Activated T-cell treated with anti-CD3 and anti-CD28 coated beads, Interleukin-2, amount 50 U/mL, for 72 hours (primary cell): Measurements from ENCODE around the gene CCDC170. TPM values are rescaled to one million over a fixed set of nuclear protein-coding genes. Genes with fewer than 3 reads are reported as not detected.
"Not testable (repeated sequence)": the region's sequence is repeated elsewhere in the genome, so short reads cannot be mapped to it uniquely, and the experiment has no call there.

ENCODE experiments used
- ATAC-seq, 2 donors: fragments of 150-1000 bp; cut with Tn5 transposase; replicated peaks in 1 of 2; 2 replicates each; pipeline ENCODE4 v1.10.0; 2021; ENCODE audit warnings: moderate library complexity in 2 of 2, mild to moderate bottlenecking in 1 of 2
- DNase-seq, 2 donors: peaks; one replicate each; pipeline ENCODE4 v3.0.0; 2021 to 2022; ENCODE audit warnings: mixed read lengths in 1 of 2
- H3K27ac Mint-ChIP-seq: one replicate; pipeline ENCODE4 v1.8.0; 2022; ENCODE audit warnings: mild to moderate bottlenecking, moderate library complexity, mixed read lengths
- H3K27me3 Mint-ChIP-seq: one replicate; pipeline ENCODE4 v1.8.0; 2022; ENCODE audit warnings: low read depth, mixed read lengths
- H3K36me3 Mint-ChIP-seq, 2 donors: one replicate each; pipeline ENCODE4 v1.8.0; 2022; ENCODE audit warnings: mixed read lengths in 2 of 2, mild to moderate bottlenecking in 1 of 2; ENCODE audit not compliant: insufficient read depth in 2 of 2
- H3K4me1 Mint-ChIP-seq: one replicate; pipeline ENCODE4 v1.8.0; 2022; ENCODE audit warnings: low read depth, mixed read lengths
- H3K4me3 Mint-ChIP-seq, 2 donors: one replicate each; pipeline ENCODE4 v1.8.0; 2022; ENCODE audit warnings: mild to moderate bottlenecking in 2 of 2, mixed read lengths in 2 of 2, moderate library complexity in 2 of 2
- H3K9me3 Mint-ChIP-seq, 2 donors: one replicate each; pipeline ENCODE4 v1.8.0; 2022; ENCODE audit warnings: mixed read lengths in 2 of 2
- total RNA-seq, 2 donors: library from RNA; stranded (reverse); gene quantifications; one replicate each; pipeline ENCODE4 v1.2.3, GENCODE V29; 2022

Gene CCDC170
- total RNA-seq, 2 donors from 2014 or later, result not detected

GRCh38 chr6:151498327-151498726 lies 4.5 kb downstream of the CCDC170 start:
- peaks cover 48% of the 10 kb centered on the region for H3K27me3 Mint-ChIP-seq
- no peaks in the 10 kb centered on the region for H3K9me3 Mint-ChIP-seq
- H3K27ac Mint-ChIP-seq, result no peak overlapping the region
- ATAC-seq (peak; percentile 73 to 75), DNase-seq (peak in 1 of 2 donors; percentile 10)
- peaks cover 22% of the 10 kb centered on the region for H3K4me1 Mint-ChIP-seq
- no peaks in the 10 kb centered on the region for H3K36me3 Mint-ChIP-seq
- H3K4me3 Mint-ChIP-seq, result no peak overlapping the region

- peaks cover 18% of the 10 kb centered on the region for H3K4me1 Mint-ChIP-seq
Measured at GRCh38 chr6:151499551-151499950, 5.7 kb downstream of the CCDC170 start.

GRCh38 chr6:151501511-151502136 lies 7.8 kb downstream of the CCDC170 start:
- no peak overlapping the region for H3K27ac Mint-ChIP-seq
- no peaks in the 10 kb centered on the region for H3K36me3 Mint-ChIP-seq
- no peak for DNase-seq
- peaks cover 8% of the 10 kb centered on the region for H3K4me1 Mint-ChIP-seq
- no peak overlapping the region for H3K4me3 Mint-ChIP-seq
- H3K9me3 Mint-ChIP-seq, result no peaks in the 10 kb centered on the region
- no peak for ATAC-seq
- H3K27me3 Mint-ChIP-seq, result peaks cover 21% of the 10 kb centered on the region

More at GRCh38 chr6:151499551-151499950, 5.7 kb downstream of the CCDC170 start:
- no peaks in the 10 kb centered on the region for H3K9me3 Mint-ChIP-seq
- DNase-seq (no peak), ATAC-seq (no peak)
- H3K27ac Mint-ChIP-seq, result no peak overlapping the region
- no peaks in the 10 kb centered on the region for H3K36me3 Mint-ChIP-seq
- no peak overlapping the region for H3K4me3 Mint-ChIP-seq
- H3K27me3 Mint-ChIP-seq, result peaks cover 42% of the 10 kb centered on the region

- Mint-ChIP-seq H3K4me3 (no peak overlapping the region), H3K27ac (no peak overlapping the region), H3K4me1 (peaks cover 8% of the 10 kb centered on the region), H3K27me3 (peaks cover 13% of the 10 kb centered on the region), H3K9me3 (no peaks in the 10 kb centered on the region), H3K36me3 (no peaks in the 10 kb centered on the region)
- no peak for ATAC-seq
- DNase-seq, result no peak
Measured at GRCh38 chr6:151502499-151502898, 8.7 kb downstream of the CCDC170 start.

GRCh38 chr6:151506761-151507160 lies 12.9 kb downstream of the CCDC170 start:
- no peaks in the 10 kb centered on the region for H3K4me1 Mint-ChIP-seq
- no peak for ATAC-seq
- no peak overlapping the region for H3K27ac Mint-ChIP-seq
- no peak for DNase-seq
- no peaks in the 10 kb centered on the region for H3K27me3 Mint-ChIP-seq
- H3K4me3 Mint-ChIP-seq, result no peak overlapping the region
- no peaks in the 10 kb centered on the region for H3K36me3 Mint-ChIP-seq
- no peaks in the 10 kb centered on the region for H3K9me3 Mint-ChIP-seq

GRCh38 chr6:151509048-151509447 lies 15.2 kb downstream of the CCDC170 start:
- Mint-ChIP-seq H3K4me3 (no peak overlapping the region), H3K27ac (no peak overlapping the region), H3K36me3 (no peaks in the 10 kb centered on the region), H3K27me3 (peaks cover 3% of the 10 kb centered on the region), H3K9me3 (no peaks in the 10 kb centered on the region), H3K4me1 (no peaks in the 10 kb centered on the region)
- ATAC-seq (no peak), DNase-seq (no peak)

- H3K9me3 Mint-ChIP-seq, result peaks cover 0 to 4% of the 10 kb centered on the region in 2 donors
- no peak overlapping the region for H3K27ac Mint-ChIP-seq
- no peak overlapping the region for H3K4me3 Mint-ChIP-seq
- ATAC-seq (peak in 1 of 2 donors; percentile 42), DNase-seq (no peak)
- peaks cover 10% of the 10 kb centered on the region for H3K4me1 Mint-ChIP-seq
- H3K27me3 Mint-ChIP-seq, result peaks cover 12% of the 10 kb centered on the region
- peaks cover 0 to 2% of the 10 kb centered on the region in 2 donors for H3K36me3 Mint-ChIP-seq
Measured at GRCh38 chr6:151512481-151512880, 18.7 kb downstream of the CCDC170 start.

- peaks cover 4 to 6% of the 10 kb centered on the region in 2 donors for H3K36me3 Mint-ChIP-seq
- no peak for DNase-seq
- peaks cover 10% of the 10 kb centered on the region for H3K4me1 Mint-ChIP-seq
- H3K27ac Mint-ChIP-seq, result peak overlapping the region; percentile 52
- H3K27me3 Mint-ChIP-seq, result peaks cover 12% of the 10 kb centered on the region
- peaks cover 6 to 8% of the 10 kb centered on the region in 2 donors for H3K9me3 Mint-ChIP-seq
- ATAC-seq, result no peak
- no peak overlapping the region for H3K4me3 Mint-ChIP-seq
Measured at GRCh38 chr6:151514000-151514730, 20.3 kb downstream of the CCDC170 start.

- H3K27ac Mint-ChIP-seq, ATAC-seq, H3K4me1 Mint-ChIP-seq, H3K27me3 Mint-ChIP-seq, H3K36me3 Mint-ChIP-seq, DNase-seq, H3K4me3 Mint-ChIP-seq: not testable (repeated sequence)
- H3K9me3 Mint-ChIP-seq, result peaks cover 8 to 17% of the 10 kb centered on the region in 2 donors
Measured at GRCh38 chr6:151518992-151519391, 25.2 kb downstream of the CCDC170 start.

- H3K27me3 Mint-ChIP-seq, result peaks cover 7% of the 10 kb centered on the region
- H3K27ac Mint-ChIP-seq, result no peak overlapping the region
- H3K36me3 Mint-ChIP-seq, result peaks cover 4 to 7% of the 10 kb centered on the region in 2 donors
- no peak for ATAC-seq
- H3K4me3 Mint-ChIP-seq, result no peak overlapping the region
- H3K9me3 Mint-ChIP-seq, result peaks cover 5 to 17% of the 10 kb centered on the region in 2 donors
- H3K4me1 Mint-ChIP-seq, result no peaks in the 10 kb centered on the region
- no peak for DNase-seq
Measured at GRCh38 chr6:151523034-151523433, 29.2 kb downstream of the CCDC170 start.

- peaks cover 0 to 3% of the 10 kb centered on the region in 2 donors for H3K36me3 Mint-ChIP-seq
- H3K9me3 Mint-ChIP-seq, result peaks cover 5 to 11% of the 10 kb centered on the region in 2 donors
- H3K27ac Mint-ChIP-seq, result no peak overlapping the region
- DNase-seq, result no peak
- no peak for ATAC-seq
- peaks cover 13% of the 10 kb centered on the region for H3K27me3 Mint-ChIP-seq
- no peaks in the 10 kb centered on the region for H3K4me1 Mint-ChIP-seq
- no peak overlapping the region for H3K4me3 Mint-ChIP-seq
Measured at GRCh38 chr6:151524059-151524458, 30.2 kb downstream of the CCDC170 start.

GRCh38 chr6:151534576-151534975 lies 40.8 kb downstream of the CCDC170 start:
- Mint-ChIP-seq H3K4me1 (no peaks in the 10 kb centered on the region), H3K27ac (no peak overlapping the region), H3K36me3 (peaks cover 0 to 2% of the 10 kb centered on the region in 2 donors), H3K9me3 (peaks cover 5 to 9% of the 10 kb centered on the region in 2 donors), H3K4me3 (no peak overlapping the region), H3K27me3 (peaks cover 10% of the 10 kb centered on the region)
- ATAC-seq (no peak), DNase-seq (no peak)

- ATAC-seq (no peak), DNase-seq (no peak)
- Mint-ChIP-seq H3K27ac (no peak overlapping the region), H3K27me3 (peaks cover 7% of the 10 kb centered on the region), H3K9me3 (peaks cover 7 to 10% of the 10 kb centered on the region in 2 donors), H3K4me3 (no peak overlapping the region), H3K4me1 (no peaks in the 10 kb centered on the region), H3K36me3 (peaks cover 2 to 3% of the 10 kb centered on the region in 2 donors)
Measured at GRCh38 chr6:151535476-151536187, 41.8 kb downstream of the CCDC170 start.
